ENCODE results near the gene SEMA3C. TPM values are rescaled to one million over a fixed set of nuclear protein-coding genes. Genes with fewer than 3 reads are reported as not detected.

The SEMA3C gene
- total and polyA plus RNA-seq, 4 experiments from 2014 or later: 0.47 to 0.50 TPM; not detected in 2

DNA sequence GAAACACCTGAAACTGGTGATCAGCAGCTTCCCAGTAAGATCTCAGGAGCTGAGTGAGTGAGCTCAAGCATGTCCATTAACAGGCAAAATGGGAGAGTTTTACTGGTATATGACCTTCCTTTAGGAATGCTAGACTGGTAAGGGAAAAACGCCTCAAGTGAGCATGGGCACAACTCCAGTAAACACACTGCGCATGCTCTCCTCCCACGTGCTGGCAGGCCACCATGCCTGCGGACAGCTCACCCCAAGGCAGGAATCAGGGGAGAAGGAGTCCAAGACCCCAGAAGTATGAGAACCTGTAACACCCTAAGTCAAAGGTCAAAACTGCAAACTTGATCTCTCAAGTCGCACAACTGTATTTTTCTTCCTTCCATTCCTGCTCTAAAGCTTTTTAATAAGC is 152.1 kb downstream of the SEMA3C start:
- no peak overlapping the region for H3K4me3 Mint-ChIP-seq

DNA sequence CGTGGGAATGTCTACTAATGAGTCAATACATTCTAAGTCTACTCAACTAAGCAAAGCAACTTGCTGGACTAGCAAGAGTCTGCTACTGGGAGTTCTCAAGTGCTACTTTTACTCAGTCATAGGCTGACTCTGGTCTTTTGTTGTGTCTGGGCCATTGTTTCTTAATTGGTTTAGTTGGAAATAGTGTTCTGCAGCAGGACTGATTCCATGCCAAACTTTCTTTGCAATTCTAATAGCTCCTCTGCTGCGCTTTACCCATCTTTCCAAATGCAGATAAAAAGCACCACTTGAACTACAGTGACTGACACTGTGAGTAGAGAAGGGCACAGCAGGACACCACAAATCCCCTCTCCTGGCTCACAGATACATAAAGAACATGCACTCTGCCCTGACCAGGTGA is 154.7 kb downstream of the SEMA3C start:
- H3K9me3 Mint-ChIP-seq: peaks cover 0 to 6% (median 2%) of the 10 kb centered on the region in 8 donors
- no peaks in the 10 kb centered on the region for H3K27me3 Mint-ChIP-seq
- no peak overlapping the region for H3K27ac ChIP-seq (ENCODE audit: low read depth, low read length)

More for the DNA sequence above, 152.1 kb downstream of the SEMA3C start:
- no peaks in the 10 kb centered on the region for H3K9me3 ChIP-seq (ENCODE audit: control insufficient read depth in 1 of 2, low read length in 2 of 2)
- no peaks in the 10 kb centered on the region for H3K36me3 ChIP-seq (ENCODE audit: insufficient read depth, low read length)
- H3K36me3 Mint-ChIP-seq: no peaks in the 10 kb centered on the region
- no peak overlapping the region for H3K4me3 ChIP-seq (ENCODE audit: low read length in 2 of 2)
- H3K9me3 Mint-ChIP-seq: peaks cover 0 to 5% (median 2%) of the 10 kb centered on the region in 8 donors
- no peaks in the 10 kb centered on the region for H3K27me3 ChIP-seq (ENCODE audit: insufficient read depth, low read length)
- H3K27ac ChIP-seq (ENCODE audit: low read depth, low read length): no peak overlapping the region
- no peaks in the 10 kb centered on the region for H3K27me3 Mint-ChIP-seq
- no peaks in the 10 kb centered on the region for H3K4me1 Mint-ChIP-seq
- ChIA-PET CTCF (ENCODE audit: partially characterized antibody) (no interaction called here), POLR2A (ENCODE audit: partially characterized antibody) (no interaction called here)
- H3K4me1 ChIP-seq (ENCODE audit: insufficient read depth, low read length): no peaks in the 10 kb centered on the region
- no peak for DNase-seq
- no peak overlapping the region for H3K27ac Mint-ChIP-seq
- intact Hi-C loops (cut with micrococcal nuclease): no loop called here

DNA sequence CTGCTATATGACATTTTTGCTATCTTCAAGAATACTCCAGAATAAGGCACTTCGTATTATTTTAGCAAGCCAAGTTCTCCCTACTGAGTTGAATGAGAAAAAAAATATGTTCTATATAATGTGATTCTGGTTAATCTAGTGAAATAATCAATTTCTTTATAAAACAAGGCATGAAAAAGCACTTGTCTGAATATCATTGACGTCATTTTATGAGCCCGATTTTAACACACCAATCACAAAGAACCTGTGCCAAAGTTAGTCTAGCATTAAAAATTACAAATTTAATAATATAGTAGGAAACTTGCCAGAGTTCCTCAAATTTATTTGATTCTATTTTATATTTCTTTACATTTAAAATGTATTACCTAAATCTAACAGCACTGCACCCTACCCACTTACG is 155.1 kb downstream of the SEMA3C start:
- intact Hi-C loops (cut with micrococcal nuclease): no loop called here
- H3K27me3 Mint-ChIP-seq: no peaks in the 10 kb centered on the region
- no peaks in the 10 kb centered on the region for H3K36me3 Mint-ChIP-seq
- Histone ChIP-seq H3K4me3 (ENCODE audit: low read length in 2 of 2) (no peak overlapping the region), H3K27ac (ENCODE audit: low read depth, low read length) (no peak overlapping the region), H3K36me3 (ENCODE audit: insufficient read depth, low read length) (no peaks in the 10 kb centered on the region), H3K9me3 (ENCODE audit: control insufficient read depth in 1 of 2, low read length in 2 of 2) (no peaks in the 10 kb centered on the region), H3K4me1 (ENCODE audit: insufficient read depth, low read length) (no peaks in the 10 kb centered on the region), H3K27me3 (ENCODE audit: insufficient read depth, low read length) (no peaks in the 10 kb centered on the region)
- peaks cover 0 to 6% (median 2%) of the 10 kb centered on the region in 8 donors for H3K9me3 Mint-ChIP-seq
- H3K27ac Mint-ChIP-seq: no peak overlapping the region
- POLR2A ChIA-PET (ENCODE audit: partially characterized antibody): no interaction called here
- no peak for DNase-seq
- H3K4me1 Mint-ChIP-seq: no peaks in the 10 kb centered on the region
- CTCF ChIA-PET (ENCODE audit: partially characterized antibody): no interaction called here
- H3K4me3 Mint-ChIP-seq: no peak overlapping the region

More for the DNA sequence above, 154.7 kb downstream of the SEMA3C start:
- ChIA-PET CTCF (ENCODE audit: partially characterized antibody) (interaction anchor here (1.2 kb wide), 1 partner anchor 8 kb away, joined by 3 read pairs; no protein-coding TSS in a partner anchor), POLR2A (ENCODE audit: partially characterized antibody) (no interaction called here)
- no peaks in the 10 kb centered on the region for H3K4me1 Mint-ChIP-seq
- H3K27ac Mint-ChIP-seq: no peak overlapping the region
- Histone ChIP-seq H3K27me3 (ENCODE audit: insufficient read depth, low read length) (no peaks in the 10 kb centered on the region), H3K9me3 (ENCODE audit: control insufficient read depth in 1 of 2, low read length in 2 of 2) (no peaks in the 10 kb centered on the region), H3K4me1 (ENCODE audit: insufficient read depth, low read length) (no peaks in the 10 kb centered on the region), H3K4me3 (ENCODE audit: low read length in 2 of 2) (no peak overlapping the region), H3K36me3 (ENCODE audit: insufficient read depth, low read length) (no peaks in the 10 kb centered on the region)
- intact Hi-C loops (cut with micrococcal nuclease): no loop called here
- H3K36me3 Mint-ChIP-seq: no peaks in the 10 kb centered on the region
- DNase-seq: no peak
- no peak overlapping the region for H3K4me3 Mint-ChIP-seq

DNA sequence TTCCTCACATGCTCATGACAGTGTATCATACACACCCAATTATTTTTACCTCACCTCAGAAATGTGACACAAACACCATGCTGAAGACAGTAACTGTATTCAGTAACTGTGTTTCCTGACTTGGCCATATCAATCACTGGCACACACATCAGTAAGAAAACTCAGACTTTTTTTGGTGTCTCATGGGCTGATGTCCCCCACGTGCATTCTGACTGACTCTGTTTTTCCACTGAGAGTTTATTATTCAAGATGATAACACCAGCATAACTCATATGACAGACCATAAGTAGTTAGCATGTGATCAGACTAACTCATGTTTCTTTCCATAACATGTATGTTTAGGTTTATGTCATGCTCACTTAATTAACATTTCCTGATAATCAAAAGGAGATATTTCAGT is 155.6 kb downstream of the SEMA3C start:
- intact Hi-C loops (cut with micrococcal nuclease): no loop called here

DNA sequence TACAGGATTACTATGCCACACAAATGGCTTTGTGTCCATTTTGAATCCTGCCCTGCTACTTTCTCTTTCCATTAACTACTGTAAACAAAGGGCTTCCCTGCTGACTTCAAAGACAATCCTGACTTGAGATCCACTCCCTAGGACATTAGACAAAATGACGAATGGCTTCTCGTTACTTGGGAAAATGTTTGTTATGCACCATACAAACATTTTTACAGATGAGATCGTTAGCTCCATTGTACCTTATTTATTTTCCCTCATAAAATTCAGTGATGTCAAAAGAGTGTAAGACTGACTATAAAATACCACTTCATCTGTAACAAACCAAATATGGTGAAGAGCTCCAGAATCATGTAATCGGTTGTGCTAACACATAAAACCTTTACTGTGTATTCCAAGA is 158.6 kb downstream of the SEMA3C start:
- Histone ChIP-seq H3K4me3 (ENCODE audit: low read length in 2 of 2) (no peak overlapping the region), H3K9me3 (ENCODE audit: control insufficient read depth in 1 of 2, low read length in 2 of 2) (no peaks in the 10 kb centered on the region), H3K27ac (ENCODE audit: low read depth, low read length) (no peak overlapping the region), H3K4me1 (ENCODE audit: insufficient read depth, low read length) (no peaks in the 10 kb centered on the region), H3K27me3 (ENCODE audit: insufficient read depth, low read length) (no peaks in the 10 kb centered on the region), H3K36me3 (ENCODE audit: insufficient read depth, low read length) (no peaks in the 10 kb centered on the region)
- Mint-ChIP-seq H3K4me1 (no peaks in the 10 kb centered on the region), H3K36me3 (no peaks in the 10 kb centered on the region), H3K27me3 (no peaks in the 10 kb centered on the region), H3K27ac (no peak overlapping the region), H3K9me3 (peaks cover 0 to 8% (median 4%) of the 10 kb centered on the region in 8 donors), H3K4me3 (no peak overlapping the region)
- intact Hi-C loops (cut with micrococcal nuclease): no loop called here
- POLR2A ChIA-PET (ENCODE audit: partially characterized antibody): no interaction called here
- DNase-seq: no peak
- CTCF ChIA-PET (ENCODE audit: partially characterized antibody): no interaction called here

More for the DNA sequence above, 155.6 kb downstream of the SEMA3C start:
- no peaks in the 10 kb centered on the region for H3K4me1 Mint-ChIP-seq
- ChIA-PET POLR2A (ENCODE audit: partially characterized antibody) (no interaction called here), CTCF (ENCODE audit: partially characterized antibody) (no interaction called here)
- H3K27ac Mint-ChIP-seq: no peak overlapping the region
- no peak overlapping the region for H3K4me3 Mint-ChIP-seq
- Histone ChIP-seq H3K27me3 (ENCODE audit: insufficient read depth, low read length) (no peaks in the 10 kb centered on the region), H3K4me1 (ENCODE audit: insufficient read depth, low read length) (no peaks in the 10 kb centered on the region), H3K27ac (ENCODE audit: low read depth, low read length) (no peak overlapping the region), H3K9me3 (ENCODE audit: control insufficient read depth in 1 of 2, low read length in 2 of 2) (no peaks in the 10 kb centered on the region), H3K4me3 (ENCODE audit: low read length in 2 of 2) (no peak overlapping the region), H3K36me3 (ENCODE audit: insufficient read depth, low read length) (no peaks in the 10 kb centered on the region)
- no peaks in the 10 kb centered on the region for H3K36me3 Mint-ChIP-seq
- DNase-seq: no peak
- H3K9me3 Mint-ChIP-seq: peaks cover 0 to 6% (median under 1%) of the 10 kb centered on the region in 8 donors
- no peaks in the 10 kb centered on the region for H3K27me3 Mint-ChIP-seq

DNA sequence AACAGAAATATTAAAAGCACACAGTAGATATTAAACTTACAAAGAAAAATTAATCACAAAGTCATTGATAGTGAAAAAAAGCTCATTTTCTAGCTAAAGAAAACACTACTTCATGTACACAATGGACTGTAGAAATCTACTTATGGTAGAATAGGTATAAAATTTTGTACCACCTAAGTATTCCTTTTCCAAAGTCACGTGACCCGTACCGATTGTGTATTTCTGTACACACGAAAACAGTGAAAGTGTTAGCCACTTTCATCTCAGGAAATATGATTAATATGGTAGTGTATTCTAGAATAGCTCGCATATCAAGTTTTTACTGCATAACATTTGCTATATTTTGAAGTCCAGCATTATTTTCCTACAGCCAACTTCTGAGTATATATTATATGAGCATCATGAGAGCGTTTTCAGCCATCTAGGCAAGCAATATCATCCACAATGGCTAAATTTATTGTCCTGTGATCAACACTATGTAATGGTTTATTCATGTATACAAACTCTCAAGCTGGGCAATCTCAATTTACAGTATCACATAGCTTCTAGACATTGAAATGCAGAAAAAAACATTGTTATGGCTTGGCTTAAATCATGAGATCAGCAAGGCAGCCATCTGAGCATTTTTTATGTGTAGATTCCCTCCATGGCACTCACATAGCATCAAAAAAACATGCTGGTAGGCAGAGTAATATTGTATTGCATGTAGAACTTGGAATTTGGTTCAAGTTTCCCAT is 165.7 kb downstream of the SEMA3C start:
- Mint-ChIP-seq H3K27me3 (no peaks in the 10 kb centered on the region), H3K36me3 (no peaks in the 10 kb centered on the region), H3K9me3 (peaks cover 0 to 14% (median 8%) of the 10 kb centered on the region in 8 donors), H3K4me1 (no peaks in the 10 kb centered on the region), H3K4me3 (no peak overlapping the region), H3K27ac (no peak overlapping the region)
- DNase-seq: no peak
- Histone ChIP-seq H3K36me3 (ENCODE audit: insufficient read depth, low read length) (no peaks in the 10 kb centered on the region), H3K4me3 (ENCODE audit: low read length in 2 of 2) (no peak overlapping the region), H3K4me1 (ENCODE audit: insufficient read depth, low read length) (no peaks in the 10 kb centered on the region), H3K9me3 (ENCODE audit: control insufficient read depth in 1 of 2, low read length in 2 of 2) (no peaks in the 10 kb centered on the region), H3K27me3 (ENCODE audit: insufficient read depth, low read length) (no peaks in the 10 kb centered on the region), H3K27ac (ENCODE audit: low read depth, low read length) (no peak overlapping the region)
- ChIA-PET CTCF (ENCODE audit: partially characterized antibody) (no interaction called here), POLR2A (ENCODE audit: partially characterized antibody) (no interaction called here)
- intact Hi-C loops (cut with micrococcal nuclease): no loop called here

DNA sequence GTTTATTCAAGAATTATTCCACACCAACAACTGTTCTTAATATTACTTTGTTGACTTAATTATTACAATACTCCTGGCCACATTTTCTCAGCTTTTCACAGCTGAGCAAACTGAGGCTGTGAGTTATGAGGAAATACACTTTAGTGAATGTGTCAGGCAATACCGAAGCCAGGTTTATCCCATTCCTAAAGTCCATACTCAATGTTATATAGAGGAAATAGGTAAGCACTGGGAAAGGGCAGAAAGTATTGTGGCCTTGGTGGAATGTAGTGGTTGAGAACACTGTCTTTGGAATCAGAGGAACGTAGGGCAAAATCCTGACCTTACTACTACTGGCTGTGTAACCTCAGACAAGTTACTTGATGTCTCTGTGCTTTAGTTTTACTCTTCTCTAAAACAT is 169.6 kb downstream of the SEMA3C start:
- H3K9me3 ChIP-seq (ENCODE audit: control insufficient read depth in 1 of 2, low read length in 2 of 2): peaks cover 0 to 4% of the 10 kb centered on the region in 2 donors
- H3K4me3 ChIP-seq (ENCODE audit: low read length in 2 of 2): no peak overlapping the region
- H3K4me1 ChIP-seq (ENCODE audit: insufficient read depth, low read length): no peaks in the 10 kb centered on the region
- H3K27ac ChIP-seq (ENCODE audit: low read depth, low read length): no peak overlapping the region
- no peaks in the 10 kb centered on the region for H3K27me3 Mint-ChIP-seq
- H3K27ac Mint-ChIP-seq: no peak overlapping the region
- intact Hi-C loops (cut with micrococcal nuclease): no loop called here
- H3K27me3 ChIP-seq (ENCODE audit: insufficient read depth, low read length): no peaks in the 10 kb centered on the region
- CTCF ChIA-PET (ENCODE audit: partially characterized antibody): no interaction called here
- DNase-seq: no peak
- no peak overlapping the region for H3K4me3 Mint-ChIP-seq
- no peaks in the 10 kb centered on the region for H3K36me3 ChIP-seq (ENCODE audit: insufficient read depth, low read length)
- H3K4me1 Mint-ChIP-seq: no peaks in the 10 kb centered on the region
- POLR2A ChIA-PET (ENCODE audit: partially characterized antibody): no interaction called here
- peaks cover 3 to 9% (median 4%) of the 10 kb centered on the region in 8 donors for H3K9me3 Mint-ChIP-seq
- no peaks in the 10 kb centered on the region for H3K36me3 Mint-ChIP-seq

Data from CD4-positive, alpha-beta memory T cell (primary cell).